Choroid plexus epithelial cell (primary cell): ENCODE measurements around the gene TAGLN3.

ENCODE experiments used
- DNase-seq: peaks from one replicate; pipeline ENCODE4 v3.0.0-alpha.2; 2010; ENCODE audit warnings: low read depth
- H3K4me3 ChIP-seq: 2 replicates; pipeline ENCODE4 v1.5.1; 2011; ENCODE audit warnings: low read depth, mild to moderate bottlenecking, control low read depth, low read length, moderate library complexity
- CTCF ChIP-seq: conservative IDR thresholded peaks from 2 replicates; pipeline ENCODE4 v1.5.1; 2011; ENCODE audit warnings: low read depth, mild to moderate bottlenecking, control low read depth, inconsistent platforms, low read length, moderate library complexity

TAGLN3 gene

GRCh38 chr3:112009670-112010069, 10.9 kb downstream of the TAGLN3 start:
- no peak for DNase-seq
- no peak overlapping the region for H3K4me3 ChIP-seq
- no peak for TF ChIP-seq CTCF

GRCh38 chr3:112010636-112011035, 11.9 kb downstream of the TAGLN3 start:
- no peak overlapping the region for H3K4me3 ChIP-seq
- peak; percentile 59 for DNase-seq
- TF ChIP-seq CTCF: no peak

- no peak overlapping the region for H3K4me3 ChIP-seq
- DNase-seq: no peak
- TF ChIP-seq CTCF: no peak
Observed at GRCh38 chr3:112011376-112011940, 12.7 kb downstream of the TAGLN3 start.

GRCh38 chr3:112012205-112012992, 13.7 kb downstream of the TAGLN3 start:
- no peak for TF ChIP-seq CTCF
- peak; percentile 24 for DNase-seq

GRCh38 chr3:112013058-112013783, 14.5 kb downstream of the TAGLN3 start:
- peak; percentile 89 for TF ChIP-seq CTCF
- DNase-seq: peak; percentile 90
- no peak overlapping the region for H3K4me3 ChIP-seq

More at GRCh38 chr3:112012205-112012992, 13.7 kb downstream of the TAGLN3 start:
- H3K4me3 ChIP-seq: no peak overlapping the region

GRCh38 chr3:112013784-112014143, 15.0 kb downstream of the TAGLN3 start:
- no peak for TF ChIP-seq CTCF
- H3K4me3 ChIP-seq: no peak overlapping the region
- DNase-seq: no peak
